HEK293 (cell line): ENCODE measurements around the gene GNL2.

ENCODE experiments used
- AEBP2 ChIP-seq: fragments of 450-650 bp; formaldehyde crosslinking; IDR thresholded peaks from 2 replicates; pipeline ENCODE4 v1.5.1; 2016; ENCODE audit warnings: missing biosample characterization, missing genetic modification characterization, borderline replicate concordance
- BCL11A ChIP-seq: fragments of 450-650 bp; formaldehyde crosslinking; IDR thresholded peaks from 2 replicates; pipeline ENCODE4 v1.5.1; 2016; ENCODE audit warnings: low read depth, missing biosample characterization, missing genetic modification characterization
- GLI2 ChIP-seq: fragments of 450-650 bp; formaldehyde crosslinking; IDR thresholded peaks from 2 replicates; pipeline ENCODE4; 2017; ENCODE audit warnings: missing biosample characterization, missing genetic modification characterization, low read depth, borderline replicate concordance
- GLIS1 ChIP-seq: fragments of 450-650 bp; formaldehyde crosslinking; IDR thresholded peaks from 2 replicates; pipeline ENCODE4 v1.5.1; 2016; ENCODE audit warnings: missing biosample characterization, missing genetic modification characterization
- MYNN ChIP-seq: fragments of 450-650 bp; formaldehyde crosslinking; IDR thresholded peaks from 2 replicates; pipeline ENCODE4 v1.5.1; 2016; ENCODE audit warnings: missing biosample characterization, missing genetic modification characterization, borderline replicate concordance
- MZF1 ChIP-seq: fragments of 450-650 bp; formaldehyde crosslinking; IDR thresholded peaks from 2 replicates; pipeline ENCODE4 v1.5.1; 2017; ENCODE audit warnings: missing biosample characterization, missing genetic modification characterization, borderline replicate concordance
- OVOL3 ChIP-seq: fragments of 450-650 bp; formaldehyde crosslinking; IDR thresholded peaks from 2 replicates; pipeline ENCODE4 v1.5.1; 2016; ENCODE audit warnings: missing biosample characterization, missing genetic modification characterization
- SP3 ChIP-seq: fragments of 450-650 bp; formaldehyde crosslinking; IDR thresholded peaks from 2 replicates; pipeline ENCODE4 v1.5.1; 2016; ENCODE audit warnings: missing biosample characterization, missing genetic modification characterization
- ZBTB17 ChIP-seq: fragments of 450-650 bp; formaldehyde crosslinking; IDR thresholded peaks from 2 replicates; pipeline ENCODE4 v1.5.1; 2016; ENCODE audit warnings: missing biosample characterization, missing genetic modification characterization
- ZBTB8A ChIP-seq: fragments of 450-650 bp; formaldehyde crosslinking; IDR thresholded peaks from 2 replicates; pipeline ENCODE4 v1.5.1; 2016; ENCODE audit warnings: missing biosample characterization, missing genetic modification characterization
- ZFHX2 ChIP-seq: fragments of 450-650 bp; formaldehyde crosslinking; conservative IDR thresholded peaks from 2 replicates; pipeline ENCODE4 v1.5.1; 2016; ENCODE audit warnings: missing biosample characterization, missing genetic modification characterization
- ZNF132 ChIP-seq: fragments of 450-650 bp; formaldehyde crosslinking; IDR thresholded peaks from 2 replicates; pipeline ENCODE4 v1.5.1; 2017; ENCODE audit warnings: missing biosample characterization, missing genetic modification characterization, borderline replicate concordance
- ZNF174 ChIP-seq: fragments of 450-650 bp; formaldehyde crosslinking; IDR thresholded peaks from 2 replicates; pipeline ENCODE4 v1.5.0; 2017; ENCODE audit warnings: missing biosample characterization, mild to moderate bottlenecking, missing genetic modification characterization
- ZNF184 ChIP-seq: fragments of 450-650 bp; IDR thresholded peaks from 2 replicates; pipeline ENCODE4 v1.5.1; 2018; ENCODE audit warnings: missing biosample characterization, mild to moderate bottlenecking, missing genetic modification characterization
- ZNF404 ChIP-seq: fragments of 450-650 bp; formaldehyde crosslinking; IDR thresholded peaks from 2 replicates; pipeline ENCODE4 v1.5.1; 2017; ENCODE audit warnings: missing biosample characterization, missing genetic modification characterization
- ZNF433 ChIP-seq: fragments of 450-650 bp; formaldehyde crosslinking; IDR thresholded peaks from 2 replicates; pipeline ENCODE4 v1.5.1; 2016; ENCODE audit warnings: missing biosample characterization, missing genetic modification characterization, low read depth
- ZNF449 ChIP-seq: fragments of 450-650 bp; formaldehyde crosslinking; IDR thresholded peaks from 2 replicates; pipeline ENCODE4 v1.5.1; 2017; ENCODE audit warnings: missing biosample characterization, mild to moderate bottlenecking, missing genetic modification characterization, moderate library complexity
- ZNF549 ChIP-seq: fragments of 450-650 bp; IDR thresholded peaks from 2 replicates; pipeline ENCODE4 v1.5.1; 2018; ENCODE audit warnings: missing biosample characterization, missing genetic modification characterization, mild to moderate bottlenecking, inconsistent platforms, moderate library complexity
- ZNF561 ChIP-seq: fragments of 450-650 bp; IDR thresholded peaks from 2 replicates; pipeline ENCODE4 v1.5.1; 2018; ENCODE audit warnings: missing biosample characterization, missing genetic modification characterization, borderline replicate concordance
- ZNF664 ChIP-seq: fragments of 450-650 bp; formaldehyde crosslinking; IDR thresholded peaks from 2 replicates; pipeline ENCODE4 v1.5.1; 2016; ENCODE audit warnings: missing biosample characterization, missing genetic modification characterization
- ZNF677 ChIP-seq: fragments of 450-650 bp; IDR thresholded peaks from 2 replicates; pipeline ENCODE4 v1.5.0; 2018; ENCODE audit warnings: missing biosample characterization, mild to moderate bottlenecking, missing genetic modification characterization, moderate library complexity
- ZNF785 ChIP-seq: fragments of 450-650 bp; formaldehyde crosslinking; IDR thresholded peaks from 2 replicates; pipeline ENCODE4 v1.5.1; 2016; ENCODE audit warnings: missing biosample characterization, missing genetic modification characterization
- ZXDB ChIP-seq: fragments of 450-650 bp; formaldehyde crosslinking; IDR thresholded peaks from 2 replicates; pipeline ENCODE4 v1.5.1; 2016; ENCODE audit warnings: missing biosample characterization, missing genetic modification characterization
- TF ChIP-seq, protein P1 (sequence below): fragments of 450-650 bp; formaldehyde crosslinking; conservative IDR thresholded peaks from 2 replicates; pipeline ENCODE4 v1.5.1; 2016; ENCODE audit warnings: low read depth, missing biosample characterization, missing genetic modification characterization
- TF ChIP-seq, protein P2 (sequence below): fragments of 450-650 bp; formaldehyde crosslinking; IDR thresholded peaks from 2 replicates; pipeline ENCODE4 v1.5.1; 2016; ENCODE audit warnings: missing biosample characterization, missing genetic modification characterization
- TF ChIP-seq, protein P3 (sequence below): fragments of 450-650 bp; formaldehyde crosslinking; IDR thresholded peaks from 2 replicates; pipeline ENCODE4 v1.5.1; 2016; ENCODE audit warnings: missing biosample characterization, missing genetic modification characterization
- TF ChIP-seq, protein P4 (sequence below): fragments of 450-650 bp; formaldehyde crosslinking; IDR thresholded peaks from 2 replicates; pipeline ENCODE4 v1.5.1; 2016; ENCODE audit warnings: missing biosample characterization, missing genetic modification characterization

The GNL2 gene

GRCh38 chr1:37553927-37554808 lies 41.6 kb downstream of the GNL2 start, which contains the start of gene SNIP1 (continued):
- TF ChIP-seq ZNF404 (tag by site-specific recombination) (no peak), ZBTB8A (tag by site-specific recombination) (peak; percentile 34), ZNF677 (tag by site-specific recombination) (no peak), MYNN (tag by site-specific recombination) (no peak), BCL11A (tag by site-specific recombination) (no peak; the same call in 1 of the 2 replicates), ZFHX2 (peak; percentile 15; the same call in 1 of the 2 replicates), ZNF174 (tag by site-specific recombination) (no peak), ZNF433 (tag by site-specific recombination) (no peak), ZNF785 (tag by site-specific recombination) (no peak), ZNF449 (0 out of 2 replicates have a peak, but pooled peaks have one; percentile 31), ZNF549 (tag by site-specific recombination) (no peak), GLI2 (tag by site-specific recombination) (no peak), GLIS1 (tag by site-specific recombination) (no peak), AEBP2 (tag by site-specific recombination) (no peak), MZF1 (tag by site-specific recombination) (no peak), ZNF184 (tag by site-specific recombination) (no peak), SP3 (peak; percentile 82), ZXDB (tag by site-specific recombination) (no peak; the same call in none of the 2 replicates), ZBTB17 (tag by site-specific recombination) (peak; percentile 71), ZNF561 (tag by site-specific recombination) (no peak), OVOL3 (tag by site-specific recombination) (no peak), ZNF664 (tag by site-specific recombination) (no peak), ZNF132 (no peak)
- TF ChIP-seq, protein P1, sequence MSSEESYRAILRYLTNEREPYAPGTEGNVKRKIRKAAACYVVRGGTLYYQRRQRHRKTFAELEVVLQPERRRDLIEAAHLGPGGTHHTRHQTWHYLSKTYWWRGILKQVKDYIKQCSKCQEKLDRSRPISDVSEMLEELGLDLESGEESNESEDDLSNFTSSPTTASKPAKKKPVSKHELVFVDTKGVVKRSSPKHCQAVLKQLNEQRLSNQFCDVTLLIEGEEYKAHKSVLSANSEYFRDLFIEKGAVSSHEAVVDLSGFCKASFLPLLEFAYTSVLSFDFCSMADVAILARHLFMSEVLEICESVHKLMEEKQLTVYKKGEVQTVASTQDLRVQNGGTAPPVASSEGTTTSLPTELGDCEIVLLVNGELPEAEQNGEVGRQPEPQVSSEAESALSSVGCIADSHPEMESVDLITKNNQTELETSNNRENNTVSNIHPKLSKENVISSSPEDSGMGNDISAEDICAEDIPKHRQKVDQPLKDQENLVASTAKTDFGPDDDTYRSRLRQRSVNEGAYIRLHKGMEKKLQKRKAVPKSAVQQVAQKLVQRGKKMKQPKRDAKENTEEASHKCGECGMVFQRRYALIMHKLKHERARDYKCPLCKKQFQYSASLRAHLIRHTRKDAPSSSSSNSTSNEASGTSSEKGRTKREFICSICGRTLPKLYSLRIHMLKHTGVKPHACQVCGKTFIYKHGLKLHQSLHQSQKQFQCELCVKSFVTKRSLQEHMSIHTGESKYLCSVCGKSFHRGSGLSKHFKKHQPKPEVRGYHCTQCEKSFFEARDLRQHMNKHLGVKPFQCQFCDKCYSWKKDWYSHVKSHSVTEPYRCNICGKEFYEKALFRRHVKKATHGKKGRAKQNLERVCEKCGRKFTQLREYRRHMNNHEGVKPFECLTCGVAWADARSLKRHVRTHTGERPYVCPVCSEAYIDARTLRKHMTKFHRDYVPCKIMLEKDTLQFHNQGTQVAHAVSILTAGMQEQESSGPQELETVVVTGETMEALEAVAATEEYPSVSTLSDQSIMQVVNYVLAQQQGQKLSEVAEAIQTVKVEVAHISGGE: peak; percentile 90
- TF ChIP-seq, protein P2, sequence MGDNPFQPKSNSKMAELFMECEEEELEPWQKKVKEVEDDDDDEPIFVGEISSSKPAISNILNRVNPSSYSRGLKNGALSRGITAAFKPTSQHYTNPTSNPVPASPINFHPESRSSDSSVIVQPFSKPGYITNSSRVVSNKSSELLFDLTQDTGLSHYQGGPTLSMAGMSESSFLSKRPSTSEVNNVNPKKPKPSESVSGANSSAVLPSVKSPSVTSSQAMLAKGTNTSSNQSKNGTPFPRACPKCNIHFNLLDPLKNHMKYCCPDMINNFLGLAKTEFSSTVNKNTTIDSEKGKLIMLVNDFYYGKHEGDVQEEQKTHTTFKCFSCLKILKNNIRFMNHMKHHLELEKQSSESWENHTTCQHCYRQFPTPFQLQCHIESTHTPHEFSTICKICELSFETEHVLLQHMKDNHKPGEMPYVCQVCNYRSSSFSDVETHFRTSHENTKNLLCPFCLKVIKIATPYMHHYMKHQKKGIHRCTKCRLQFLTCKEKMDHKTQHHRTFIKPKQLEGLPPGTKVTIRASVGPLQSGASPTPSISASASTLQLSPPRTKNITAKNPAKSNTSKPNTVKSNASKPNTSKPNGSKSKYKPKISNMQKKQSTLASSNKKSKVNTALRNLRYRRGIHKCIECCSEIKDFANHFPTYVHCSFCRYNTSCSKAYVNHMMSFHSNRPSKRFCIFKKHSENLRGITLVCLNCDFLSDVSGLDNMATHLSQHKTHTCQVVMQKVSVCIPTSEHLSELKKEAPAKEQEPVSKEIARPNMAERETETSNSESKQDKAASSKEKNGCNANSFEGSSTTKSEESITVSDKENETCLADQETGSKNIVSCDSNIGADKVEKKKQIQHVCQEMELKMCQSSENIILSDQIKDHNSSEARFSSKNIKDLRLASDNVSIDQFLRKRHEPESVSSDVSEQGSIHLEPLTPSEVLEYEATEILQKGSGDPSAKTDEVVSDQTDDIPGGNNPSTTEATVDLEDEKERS (tag by site-specific recombination): peak; percentile 100
- TF ChIP-seq, protein P3, sequence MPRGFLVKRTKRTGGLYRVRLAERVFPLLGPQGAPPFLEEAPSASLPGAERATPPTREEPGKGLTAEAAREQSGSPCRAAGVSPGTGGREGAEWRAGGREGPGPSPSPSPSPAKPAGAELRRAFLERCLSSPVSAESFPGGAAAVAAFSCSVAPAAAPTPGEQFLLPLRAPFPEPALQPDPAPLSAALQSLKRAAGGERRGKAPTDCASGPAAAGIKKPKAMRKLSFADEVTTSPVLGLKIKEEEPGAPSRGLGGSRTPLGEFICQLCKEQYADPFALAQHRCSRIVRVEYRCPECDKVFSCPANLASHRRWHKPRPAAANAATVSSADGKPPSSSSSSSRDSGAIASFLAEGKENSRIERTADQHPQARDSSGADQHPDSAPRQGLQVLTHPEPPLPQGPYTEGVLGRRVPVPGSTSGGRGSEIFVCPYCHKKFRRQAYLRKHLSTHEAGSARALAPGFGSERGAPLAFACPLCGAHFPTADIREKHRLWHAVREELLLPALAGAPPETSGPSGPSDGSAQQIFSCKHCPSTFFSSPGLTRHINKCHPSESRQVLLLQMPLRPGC (tag by site-specific recombination): no peak; the same call in 1 of the 2 replicates
- TF ChIP-seq, protein P4, sequence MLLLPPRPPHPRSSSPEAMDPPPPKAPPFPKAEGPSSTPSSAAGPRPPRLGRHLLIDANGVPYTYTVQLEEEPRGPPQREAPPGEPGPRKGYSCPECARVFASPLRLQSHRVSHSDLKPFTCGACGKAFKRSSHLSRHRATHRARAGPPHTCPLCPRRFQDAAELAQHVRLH (tag by site-specific recombination): peak; percentile 92
